Neural progenitor cell (in vitro differentiated cells): ENCODE measurements around the gene CHST14. TPM values are rescaled to one million over a fixed set of nuclear protein-coding genes. Genes with fewer than 3 reads are reported as not detected.

Experiments
- DNase-seq: peaks from one replicate; pipeline ENCODE4 v3.0.0-alpha.2; 2016; ENCODE audit warnings: low spot score
- H2AFZ ChIP-seq: fragments of 200-600 bp; sonication (generic); replicated peaks from 2 replicates; pipeline ENCODE4 v1.6.1; 2016; ENCODE audit warnings: antibody characterized with exemption
- H3F3A ChIP-seq: fragments of 200-600 bp; sonication (generic); 2 replicates; pipeline ENCODE4 v1.6.1; 2016; ENCODE audit warnings: antibody characterized with exemption, low read depth
- H3K27ac ChIP-seq: fragments of 200-600 bp; sonication (generic); 2 replicates; pipeline ENCODE4 v1.5.1; 2016; ENCODE audit warnings: mild to moderate bottlenecking
- H3K27me3 ChIP-seq: fragments of 200-600 bp; sonication (generic); 2 replicates; pipeline ENCODE4 v1.6.1; 2016; ENCODE audit warnings: mild to moderate bottlenecking, moderate library complexity
- H3K36me3 ChIP-seq: fragments of 200-600 bp; sonication (generic); 2 replicates; pipeline ENCODE4 v1.5.1; 2016
- H3K4me1 ChIP-seq: fragments of 200-600 bp; sonication (generic); 2 replicates; pipeline ENCODE4 v1.6.1; 2016; ENCODE audit warnings: mixed run types
- H3K4me2 ChIP-seq: fragments of 200-600 bp; sonication (generic); 2 replicates; pipeline ENCODE4 v1.6.1; 2016
- H3K4me3 ChIP-seq: fragments of 200-600 bp; sonication (generic); 2 replicates; pipeline ENCODE4 v1.5.1; 2016
- H3K79me2 ChIP-seq: fragments of 200-600 bp; sonication (generic); 2 replicates; pipeline ENCODE4 v1.6.1; 2016; ENCODE audit warnings: low read depth
- H3K9ac ChIP-seq: fragments of 200-600 bp; sonication (generic); 2 replicates; pipeline ENCODE4 v1.6.1; 2016
- H3K9me3 ChIP-seq: fragments of 200-600 bp; sonication (generic); 2 replicates; pipeline ENCODE4 v1.5.1; 2016; ENCODE audit warnings: low read depth
- H4K20me1 ChIP-seq: fragments of 200-600 bp; sonication (generic); 2 replicates; pipeline ENCODE4 v1.6.1; 2016; ENCODE audit warnings: low read depth
- H3K27ac Mint-ChIP-seq: 3 replicates; pipeline ENCODE4 v1.8.0; 2021; ENCODE audit warnings: mixed read lengths
- H3K27me3 Mint-ChIP-seq: 2 replicates; pipeline ENCODE4 v1.8.0; 2022; ENCODE audit warnings: low read depth, mild to moderate bottlenecking, inconsistent platforms, moderate library complexity, mixed read lengths; ENCODE audit not compliant: insufficient read depth
- H3K36me3 Mint-ChIP-seq: 3 replicates; pipeline ENCODE4 v1.8.0; 2021; ENCODE audit warnings: mixed read lengths
- H3K4me1 Mint-ChIP-seq: 3 replicates; pipeline ENCODE4 v1.8.0; 2021; ENCODE audit warnings: mixed read lengths
- H3K4me3 Mint-ChIP-seq: 3 replicates; pipeline ENCODE4 v1.8.0; 2021; ENCODE audit warnings: mild to moderate bottlenecking, moderate library complexity, mixed read lengths
- H3K9me3 Mint-ChIP-seq: 3 replicates; pipeline ENCODE4 v1.8.0; 2020; ENCODE audit warnings: mixed read lengths
- EZH2 ChIP-seq: fragments of 200-600 bp; sonication (generic); IDR thresholded peaks from 2 replicates; pipeline ENCODE4 v1.6.1; 2017; ENCODE audit warnings: antibody characterized with exemption, mild to moderate bottlenecking, moderate library complexity
- EZH2phosphoT487 ChIP-seq: fragments of 200-600 bp; sonication (generic); IDR thresholded peaks from 2 replicates; pipeline ENCODE4 v1.6.1; 2017; ENCODE audit warnings: antibody characterized with exemption
- total RNA-seq: library from RNA; depleted of rRNA; stranded (reverse); fragments of >200 nt; gene quantifications from 2 replicates; pipeline ENCODE4 v1.2.3, GENCODE V29; 2015; ENCODE audit warnings: low replicate concordance
- TF ChIP-seq, protein P1 (sequence below): fragments of 200-600 bp; sonication (generic); IDR thresholded peaks from 2 replicates; pipeline ENCODE4 v1.5.1; 2017; ENCODE audit warnings: antibody characterized with exemption, mild to moderate bottlenecking

Gene CHST14
- total RNA-seq, 1 donor from 2014 or later = 11.9 TPM

DNA sequence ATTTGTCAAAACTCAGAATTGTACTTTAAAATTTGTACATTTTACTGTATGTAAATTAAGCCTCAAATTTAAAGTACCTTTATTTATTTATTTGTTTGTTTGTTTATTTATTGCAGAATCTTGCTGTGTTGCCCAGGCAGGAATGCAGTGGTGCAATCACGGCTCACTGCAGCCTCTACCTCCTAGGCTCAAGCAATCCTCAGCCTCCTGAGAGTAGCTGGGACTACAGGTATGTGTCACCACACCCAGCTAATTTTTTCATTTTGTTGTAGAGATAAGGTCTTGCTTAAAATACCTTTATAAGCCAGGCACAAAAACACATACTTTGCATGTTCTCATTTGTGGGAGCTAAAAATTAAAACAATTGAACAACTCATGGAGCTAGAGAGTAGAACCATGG lies 37.4 kb downstream of the CHST14 start:
- H3K4me1 Mint-ChIP-seq = peaks cover 24% of the 10 kb centered on the region
- H2AFZ ChIP-seq = no peak overlapping the region
- no peaks in the 10 kb centered on the region for H3K36me3 Mint-ChIP-seq
- TF ChIP-seq, protein P1, sequence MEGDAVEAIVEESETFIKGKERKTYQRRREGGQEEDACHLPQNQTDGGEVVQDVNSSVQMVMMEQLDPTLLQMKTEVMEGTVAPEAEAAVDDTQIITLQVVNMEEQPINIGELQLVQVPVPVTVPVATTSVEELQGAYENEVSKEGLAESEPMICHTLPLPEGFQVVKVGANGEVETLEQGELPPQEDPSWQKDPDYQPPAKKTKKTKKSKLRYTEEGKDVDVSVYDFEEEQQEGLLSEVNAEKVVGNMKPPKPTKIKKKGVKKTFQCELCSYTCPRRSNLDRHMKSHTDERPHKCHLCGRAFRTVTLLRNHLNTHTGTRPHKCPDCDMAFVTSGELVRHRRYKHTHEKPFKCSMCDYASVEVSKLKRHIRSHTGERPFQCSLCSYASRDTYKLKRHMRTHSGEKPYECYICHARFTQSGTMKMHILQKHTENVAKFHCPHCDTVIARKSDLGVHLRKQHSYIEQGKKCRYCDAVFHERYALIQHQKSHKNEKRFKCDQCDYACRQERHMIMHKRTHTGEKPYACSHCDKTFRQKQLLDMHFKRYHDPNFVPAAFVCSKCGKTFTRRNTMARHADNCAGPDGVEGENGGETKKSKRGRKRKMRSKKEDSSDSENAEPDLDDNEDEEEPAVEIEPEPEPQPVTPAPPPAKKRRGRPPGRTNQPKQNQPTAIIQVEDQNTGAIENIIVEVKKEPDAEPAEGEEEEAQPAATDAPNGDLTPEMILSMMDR = no peak
- TF ChIP-seq EZH2 (no peak), EZH2phosphoT487 (no peak)
- H3K36me3 ChIP-seq = no peaks in the 10 kb centered on the region
- no peak overlapping the region for H3K9ac ChIP-seq
- no peaks in the 10 kb centered on the region for H3K79me2 ChIP-seq
- no peaks in the 10 kb centered on the region for H3K9me3 Mint-ChIP-seq
- no peaks in the 10 kb centered on the region for H3K9me3 ChIP-seq
- DNase-seq = no peak
- H3K4me2 ChIP-seq = no peak overlapping the region
- H3K4me3 ChIP-seq = no peak overlapping the region
- no peak overlapping the region for H3K4me3 Mint-ChIP-seq
- peaks cover 11% of the 10 kb centered on the region for H4K20me1 ChIP-seq
- H3K27ac Mint-ChIP-seq = no peak overlapping the region
- H3K27me3 ChIP-seq = peaks cover 88% of the 10 kb centered on the region
- peaks cover 10% of the 10 kb centered on the region for H3F3A ChIP-seq
- peaks cover 24% of the 10 kb centered on the region for H3K27me3 Mint-ChIP-seq
- H3K4me1 ChIP-seq = peaks cover 3% of the 10 kb centered on the region
- no peak overlapping the region for H3K27ac ChIP-seq

GRCh38 chr15:40510201-40510600 lies 39.4 kb downstream of the CHST14 start:
- no peak overlapping the region for H3K9ac ChIP-seq
- peaks cover 30% of the 10 kb centered on the region for H3K27me3 Mint-ChIP-seq
- peaks cover 11% of the 10 kb centered on the region for H4K20me1 ChIP-seq
- DNase-seq = no peak
- H3K27ac Mint-ChIP-seq = no peak overlapping the region
- no peak overlapping the region for H3K27ac ChIP-seq
- peaks cover 3% of the 10 kb centered on the region for H3K4me1 ChIP-seq
- no peak overlapping the region for H2AFZ ChIP-seq
- no peaks in the 10 kb centered on the region for H3K9me3 Mint-ChIP-seq
- TF ChIP-seq, protein P1 = no peak
- H3K36me3 ChIP-seq = no peaks in the 10 kb centered on the region
- H3K79me2 ChIP-seq = no peaks in the 10 kb centered on the region
- H3K4me1 Mint-ChIP-seq = peaks cover 24% of the 10 kb centered on the region
- H3K4me2 ChIP-seq = no peak overlapping the region
- no peaks in the 10 kb centered on the region for H3K9me3 ChIP-seq
- no peaks in the 10 kb centered on the region for H3K36me3 Mint-ChIP-seq
- H3K4me3 ChIP-seq = no peak overlapping the region
- peaks cover 10% of the 10 kb centered on the region for H3F3A ChIP-seq
- peaks cover 98% of the 10 kb centered on the region for H3K27me3 ChIP-seq
- no peak overlapping the region for H3K4me3 Mint-ChIP-seq

DNA sequence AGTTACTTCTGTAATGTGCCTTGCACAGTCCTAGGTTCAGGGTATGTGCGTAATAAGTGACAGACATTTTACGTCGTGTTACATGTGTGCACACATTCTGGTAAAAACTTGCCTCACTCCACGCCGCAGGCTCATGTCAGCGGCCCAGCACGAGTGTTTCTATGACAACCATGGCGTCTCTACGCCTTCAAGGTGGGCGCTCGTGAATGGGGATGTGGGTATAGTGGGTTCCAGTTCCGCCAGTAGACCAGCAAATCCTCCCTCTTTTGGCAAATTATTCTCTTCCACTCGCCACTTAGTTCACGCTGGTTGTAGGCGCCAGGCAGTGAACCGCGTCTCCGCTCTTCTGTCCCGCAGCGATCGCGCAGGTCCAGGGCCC lies 40.3 kb downstream of the CHST14 start:
- H3K27ac ChIP-seq = no peak overlapping the region
- TF ChIP-seq EZH2 (no peak), EZH2phosphoT487 (no peak)
- TF ChIP-seq, protein P1 = no peak
- peaks cover 92% of the 10 kb centered on the region for H3K27me3 ChIP-seq
- H3K4me3 Mint-ChIP-seq = peak overlapping the region; percentile 86
- no peak overlapping the region for H3K27ac Mint-ChIP-seq
- peaks cover 3% of the 10 kb centered on the region for H3K4me1 ChIP-seq
- peaks cover 11% of the 10 kb centered on the region for H4K20me1 ChIP-seq
- no peaks in the 10 kb centered on the region for H3K36me3 Mint-ChIP-seq
- no peak overlapping the region for H3K9ac ChIP-seq
- H3K9me3 Mint-ChIP-seq = no peaks in the 10 kb centered on the region
- peak overlapping the region; percentile 94 for H3K4me2 ChIP-seq
- no peak overlapping the region for H2AFZ ChIP-seq
- H3K27me3 Mint-ChIP-seq = peaks cover 30% of the 10 kb centered on the region
- peaks cover 10% of the 10 kb centered on the region for H3F3A ChIP-seq
- peak overlapping the region; percentile 51 for H3K4me3 ChIP-seq
- no peaks in the 10 kb centered on the region for H3K9me3 ChIP-seq
- no peak for DNase-seq
- H3K79me2 ChIP-seq = no peaks in the 10 kb centered on the region
- no peaks in the 10 kb centered on the region for H3K36me3 ChIP-seq
- H3K4me1 Mint-ChIP-seq = peaks cover 24% of the 10 kb centered on the region
